SK-N-SH (cell line): Measurements from ENCODE around the gene ATP6V0A1. TPM values are rescaled to one million over a fixed set of nuclear protein-coding genes. Genes with fewer than 3 reads are reported as not detected.

Experiments
- CTCF ChIA-PET: fragments of 300-600, 350-600 bp; formaldehyde crosslinking; extraction: SDS; loops from one replicate; lab custom pipeline; 2021; lab: Yijun Ruan, JAX
- POLR2A ChIA-PET: fragments of 350-600 bp; sonication (Branson Sonifier 250); formaldehyde crosslinking; extraction: SDS; loops from one replicate; lab custom pipeline; 2020; ENCODE audit warnings: antibody characterized with exemption, inconsistent platforms; lab: Yijun Ruan, JAX
- DNase-seq: peaks from one replicate; pipeline ENCODE4 v3.0.0; 2012
- H2AFZ ChIP-seq: fragments of 200-600 bp; sonication (generic); 2 replicates; pipeline ENCODE4 v1.8.1; 2016; ENCODE audit warnings: antibody characterized with exemption, mild to moderate bottlenecking, low read depth
- H3F3A ChIP-seq: fragments of 200-600 bp; sonication (generic); replicated peaks from 2 replicates; pipeline ENCODE3; 2016; ENCODE audit warnings: antibody characterized with exemption, mild to moderate bottlenecking; ENCODE audit not compliant: insufficient read depth
- H3K27ac ChIP-seq, 2 experiments: fragments of 200-500 bp in 1 of 2; fragments of 200-600 bp in 1 of 2; sonication (Bioruptor generic) in 1 of 2; sonication (generic), shearing (Covaris generic) in 1 of 2; 2 replicates each; pipeline versions ENCODE4 v1.5.1 to v1.6.1; 2014 to 2016; ENCODE audit warnings: low read depth in 2 of 2, inconsistent platforms in 1 of 2, low read length in 1 of 2, mild to moderate bottlenecking in 1 of 2, mixed read lengths in 1 of 2
- H3K27me3 ChIP-seq: fragments of 200-600 bp; sonication (generic), shearing (Covaris generic); 2 replicates; pipeline ENCODE4 v1.6.1; 2016; ENCODE audit warnings: mixed run types; ENCODE audit not compliant: insufficient read depth
- H3K36me3 ChIP-seq, 2 experiments: fragments of 200-500 bp in 1 of 2; fragments of 200-600 bp in 1 of 2; sonication (Bioruptor generic) in 1 of 2; sonication (generic) in 1 of 2; replicated peaks in 1 of 2; 2 replicates each; pipeline versions ENCODE3 to v1.5.1; 2014 to 2016; ENCODE audit warnings: low read length in 1 of 2, mild to moderate bottlenecking in 1 of 2; ENCODE audit not compliant: insufficient read depth in 2 of 2, control insufficient read depth in 1 of 2
- H3K4me1 ChIP-seq, 2 experiments: fragments of 200-500 bp in 1 of 2; fragments of 200-600 bp in 1 of 2; sonication (Bioruptor generic) in 1 of 2; sonication (generic), shearing (Covaris generic) in 1 of 2; 2 replicates each; pipeline versions ENCODE4 v1.5.1 to v1.6.1; 2014 to 2016; ENCODE audit warnings: low read depth in 1 of 2, low read length in 1 of 2, mixed run types in 1 of 2; ENCODE audit not compliant: insufficient read depth in 2 of 2, control insufficient read depth in 1 of 2
- H3K4me2 ChIP-seq: fragments of 200-600 bp; sonication (generic), shearing (Covaris generic); 2 replicates; pipeline ENCODE4 v1.6.1; 2017; ENCODE audit warnings: mixed run types
- H3K4me3 ChIP-seq, 2 experiments: fragments of 200-500 bp in 1 of 2; fragments of 200-600 bp in 1 of 2; sonication (Bioruptor generic) in 1 of 2; sonication (generic), shearing (Covaris generic) in 1 of 2; 2 replicates each; pipeline versions ENCODE4 v1.5.1 to v1.8.1; 2014 to 2016; ENCODE audit warnings: low read depth in 2 of 2, inconsistent platforms in 1 of 2, low read length in 1 of 2, mild to moderate bottlenecking in 1 of 2, mixed read lengths in 1 of 2, moderate library complexity in 1 of 2
- H3K79me2 ChIP-seq: fragments of 200-600 bp; sonication (generic); 2 replicates; pipeline ENCODE4 v1.8.1; 2017; ENCODE audit warnings: mild to moderate bottlenecking; ENCODE audit not compliant: insufficient read depth
- H3K9ac ChIP-seq: fragments of 200-600 bp; sonication (generic); 2 replicates; pipeline ENCODE4 v1.6.1; 2017; ENCODE audit warnings: mixed run types
- H3K9me2 ChIP-seq: fragments of 200-600 bp; sonication (generic); 2 replicates; pipeline ENCODE4 v1.6.1; 2017; ENCODE audit warnings: mixed run types
- H3K9me3 ChIP-seq: fragments of 200-600 bp; sonication (generic); 2 replicates; pipeline ENCODE4 v1.6.1; 2017; ENCODE audit warnings: mixed run types, mild to moderate bottlenecking, moderate library complexity
- H4K20me1 ChIP-seq: fragments of 200-600 bp; sonication (generic); 2 replicates; pipeline ENCODE4 v1.6.1; 2017; ENCODE audit warnings: mild to moderate bottlenecking, mixed run types; ENCODE audit not compliant: insufficient read depth
- CHD2 ChIP-seq: fragments of 150-350 bp; IDR thresholded peaks from 2 replicates; pipeline ENCODE4 v1.6.1; 2018; ENCODE audit warnings: low read length; ENCODE audit not compliant: partially characterized antibody
- ELF1 ChIP-seq: IDR thresholded peaks from 2 replicates; pipeline ENCODE4 v1.4.0; 2012
- GATA2 ChIP-seq: sonication (generic); formaldehyde crosslinking; IDR thresholded peaks from 2 replicates; pipeline ENCODE4 v1.5.0; 2020; ENCODE audit warnings: mild to moderate bottlenecking, missing genetic modification reagents
- JUND ChIP-seq: IDR thresholded peaks from 2 replicates; pipeline ENCODE4 v1.4.0; 2012
- MAX ChIP-seq: IDR thresholded peaks from 2 replicates; pipeline ENCODE4 v1.4.0; 2012; ENCODE audit warnings: low read depth
- MXI1 ChIP-seq: IDR thresholded peaks from 2 replicates; pipeline ENCODE4 v1.6.1; 2012; ENCODE audit warnings: mild to moderate bottlenecking, low read depth, low read length, improper control_type of control experiment
- NFIC ChIP-seq: IDR thresholded peaks from 2 replicates; pipeline ENCODE4 v1.4.0; 2012; ENCODE audit warnings: borderline replicate concordance
- NRF1 ChIP-seq: IDR thresholded peaks from 2 replicates; pipeline ENCODE4 v1.6.1; 2012; ENCODE audit warnings: low read depth, mild to moderate bottlenecking, low read length
- POLR2AphosphoS5 ChIP-seq: IDR thresholded peaks from 2 replicates; pipeline ENCODE4 v1.6.1; 2012; ENCODE audit warnings: low read depth, low read length
- RXRA ChIP-seq: IDR thresholded peaks from 2 replicates; pipeline ENCODE4 v1.4.0; 2012; ENCODE audit warnings: low read depth, mild to moderate bottlenecking, borderline replicate concordance
- SIN3A ChIP-seq: IDR thresholded peaks from 2 replicates; pipeline ENCODE4 v1.6.1; 2012; ENCODE audit warnings: low read depth, mild to moderate bottlenecking, low read length, moderate library complexity, borderline replicate concordance
- SMC3 ChIP-seq: IDR thresholded peaks from 2 replicates; pipeline ENCODE4 v1.6.1; 2012; ENCODE audit warnings: low read depth, low read length, improper control_type of control experiment
- TCF12 ChIP-seq: IDR thresholded peaks from 2 replicates; pipeline ENCODE4 v1.4.0; 2012
- TEAD4 ChIP-seq: IDR thresholded peaks from 2 replicates; pipeline ENCODE4 v1.4.0; 2012; ENCODE audit warnings: mild to moderate bottlenecking, borderline replicate concordance; ENCODE audit not compliant: insufficient read depth
- USF1 ChIP-seq: IDR thresholded peaks from 2 replicates; pipeline ENCODE4 v1.4.0; 2012; ENCODE audit warnings: low read depth, borderline replicate concordance
- USF2 ChIP-seq: fragments of 150-350 bp; IDR thresholded peaks from 2 replicates; pipeline ENCODE4 v1.6.1; 2017; ENCODE audit warnings: antibody characterized with exemption, low read length, low read depth, borderline replicate concordance
- YY1 ChIP-seq: IDR thresholded peaks from 2 replicates; pipeline ENCODE4 v1.4.0; 2012; ENCODE audit warnings: low read depth, mild to moderate bottlenecking
- ZBTB33 ChIP-seq: IDR thresholded peaks from 2 replicates; pipeline ENCODE4 v1.4.0; 2012; ENCODE audit warnings: low read depth, borderline replicate concordance
- WGBS: methylation state at CpG from one replicate; pipeline ENCODE4 v1.1.6; 2017; ENCODE audit warnings: low lambda C conversion rate; 5-methylcytosine and 5-hydroxymethylcytosine counted together
- polyA plus RNA-seq, 3 experiments: library from polyadenylated mRNA; depleted of rRNA; stranded (reverse); fragments of >200 nt; gene quantifications; 2 replicates each; pipeline ENCODE4 v1.2.3, GENCODE V29; 2012
- TF ChIP-seq, protein P1 (sequence below): IDR thresholded peaks from 2 replicates; pipeline ENCODE4 v1.6.1; 2012; ENCODE audit warnings: mild to moderate bottlenecking, low read depth, low read length, moderate library complexity
- TF ChIP-seq, protein P2 (sequence below): fragments of 200-600 bp; sonication (generic); IDR thresholded peaks from 2 replicates; pipeline ENCODE4 v1.6.1; 2017; ENCODE audit warnings: antibody characterized with exemption, mild to moderate bottlenecking, moderate library complexity
- TF ChIP-seq, protein P3 (sequence below): IDR thresholded peaks from 2 replicates; pipeline ENCODE4; 2012

ATP6V0A1 gene
- polyA plus RNA-seq, 1 of the 3 experiments (the other 2 are of a cell fraction) = 31.7 TPM

DNA sequence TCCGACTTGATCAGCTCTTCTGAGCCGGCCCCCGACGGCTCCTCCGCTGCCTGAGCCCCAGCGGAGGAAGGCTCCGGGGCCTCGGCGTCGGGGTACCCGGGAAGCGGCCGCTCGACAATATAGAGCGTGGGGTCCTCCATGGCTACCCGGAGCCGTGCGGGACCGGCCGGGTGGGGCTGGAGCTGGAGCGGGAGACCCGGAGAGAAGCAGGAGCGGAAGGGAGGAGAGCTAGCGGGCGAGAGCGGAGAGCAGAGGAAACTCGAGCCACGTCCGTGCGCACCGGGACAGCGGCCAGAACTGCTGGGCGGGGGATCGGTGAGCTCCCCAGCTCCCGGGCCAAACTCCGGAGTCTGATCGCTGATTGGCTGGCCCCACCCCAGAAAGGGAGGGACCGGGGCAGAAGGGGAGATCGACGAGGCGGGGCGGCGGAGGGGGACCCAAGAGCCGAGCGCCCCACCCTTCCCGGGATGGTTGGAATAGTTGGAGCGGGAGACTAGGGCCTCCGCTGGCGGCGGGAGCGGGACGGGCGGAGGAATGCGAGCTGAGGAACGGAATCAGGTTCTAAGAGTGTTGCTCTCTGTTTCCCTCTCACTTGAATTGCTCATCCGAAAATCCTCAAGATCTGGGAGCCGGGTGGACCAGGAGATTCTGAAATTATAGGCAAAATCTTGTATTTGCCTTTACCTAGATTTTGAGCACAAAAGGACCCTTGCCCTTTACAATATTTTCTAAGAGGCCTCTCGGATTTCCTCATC is 35.5 kb upstream of the ATP6V0A1 start, which contains the start of gene CAVIN1:
TSS of gene CAVIN1 (minus strand) at position 299 of the 755 bp plus-strand sequence. CDS start at position 140, 159 bp downstream.
- peaks cover 59% of the 10 kb centered on the region for H3K79me2 ChIP-seq
- H3F3A ChIP-seq = peaks cover 49% of the 10 kb centered on the region
- no peaks in the 10 kb centered on the region for H3K9me2 ChIP-seq
- peaks cover 4 to 10% of the 10 kb centered on the region in 2 experiments; a peak in 2 of 4 replicates for H3K4me1 ChIP-seq
- peak within 1 kb of the TSS; percentile 83; the same call in 1 of the 2 replicates for H2AFZ ChIP-seq
- DNase-seq = peak; percentile 83
- 3% methylated on average over 22 of the region's 58 CpGs for WGBS
- ChIA-PET CTCF (interaction anchor here (0.6 to 3.1 kb wide), 18 partner anchors 8 to 1521 kb away, joined by 3 to 15 read pairs (median 4); no protein-coding TSS in a partner anchor), POLR2A (no interaction called here)
- H3K4me2 ChIP-seq = peak within 1 kb of the TSS; percentile 100
- H3K9ac ChIP-seq = peak within 1 kb of the TSS; percentile 100
- no peaks in the 10 kb centered on the region for H3K9me3 ChIP-seq
- peak within 1 kb of the TSS; percentile 66 to 100 for H3K4me3 ChIP-seq
- H3K36me3 ChIP-seq = peaks cover 0 to 23% of the 10 kb centered on the region in 2 experiments
- H3K27ac ChIP-seq = peak within 1 kb of the TSS; percentile 70 to 94
- no peaks in the 10 kb centered on the region for H3K27me3 ChIP-seq
- H4K20me1 ChIP-seq = peaks cover 40% of the 10 kb centered on the region
- no peak for TF ChIP-seq NRF1
- no peak for TF ChIP-seq SMC3
- TF ChIP-seq, protein P1, sequence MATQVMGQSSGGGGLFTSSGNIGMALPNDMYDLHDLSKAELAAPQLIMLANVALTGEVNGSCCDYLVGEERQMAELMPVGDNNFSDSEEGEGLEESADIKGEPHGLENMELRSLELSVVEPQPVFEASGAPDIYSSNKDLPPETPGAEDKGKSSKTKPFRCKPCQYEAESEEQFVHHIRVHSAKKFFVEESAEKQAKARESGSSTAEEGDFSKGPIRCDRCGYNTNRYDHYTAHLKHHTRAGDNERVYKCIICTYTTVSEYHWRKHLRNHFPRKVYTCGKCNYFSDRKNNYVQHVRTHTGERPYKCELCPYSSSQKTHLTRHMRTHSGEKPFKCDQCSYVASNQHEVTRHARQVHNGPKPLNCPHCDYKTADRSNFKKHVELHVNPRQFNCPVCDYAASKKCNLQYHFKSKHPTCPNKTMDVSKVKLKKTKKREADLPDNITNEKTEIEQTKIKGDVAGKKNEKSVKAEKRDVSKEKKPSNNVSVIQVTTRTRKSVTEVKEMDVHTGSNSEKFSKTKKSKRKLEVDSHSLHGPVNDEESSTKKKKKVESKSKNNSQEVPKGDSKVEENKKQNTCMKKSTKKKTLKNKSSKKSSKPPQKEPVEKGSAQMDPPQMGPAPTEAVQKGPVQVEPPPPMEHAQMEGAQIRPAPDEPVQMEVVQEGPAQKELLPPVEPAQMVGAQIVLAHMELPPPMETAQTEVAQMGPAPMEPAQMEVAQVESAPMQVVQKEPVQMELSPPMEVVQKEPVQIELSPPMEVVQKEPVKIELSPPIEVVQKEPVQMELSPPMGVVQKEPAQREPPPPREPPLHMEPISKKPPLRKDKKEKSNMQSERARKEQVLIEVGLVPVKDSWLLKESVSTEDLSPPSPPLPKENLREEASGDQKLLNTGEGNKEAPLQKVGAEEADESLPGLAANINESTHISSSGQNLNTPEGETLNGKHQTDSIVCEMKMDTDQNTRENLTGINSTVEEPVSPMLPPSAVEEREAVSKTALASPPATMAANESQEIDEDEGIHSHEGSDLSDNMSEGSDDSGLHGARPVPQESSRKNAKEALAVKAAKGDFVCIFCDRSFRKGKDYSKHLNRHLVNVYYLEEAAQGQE = 0 out of 2 replicates have a peak, but pooled peaks have one; percentile 4
- TF ChIP-seq CHD2 = no peak
- peak; percentile 99 for TF ChIP-seq POLR2AphosphoS5
- TF ChIP-seq USF2 = no peak
- TF ChIP-seq MXI1 = 0 out of 2 replicates have a peak, but pooled peaks have one; percentile 18
- peak; percentile 54 for TF ChIP-seq TCF12
- TF ChIP-seq TEAD4 = peak; percentile 88
- peak; percentile 86; the same call in 1 of the 2 replicates for TF ChIP-seq SIN3A
- TF ChIP-seq GATA2 (CRISPR knock-in tag) = no peak
- TF ChIP-seq, protein P2, sequence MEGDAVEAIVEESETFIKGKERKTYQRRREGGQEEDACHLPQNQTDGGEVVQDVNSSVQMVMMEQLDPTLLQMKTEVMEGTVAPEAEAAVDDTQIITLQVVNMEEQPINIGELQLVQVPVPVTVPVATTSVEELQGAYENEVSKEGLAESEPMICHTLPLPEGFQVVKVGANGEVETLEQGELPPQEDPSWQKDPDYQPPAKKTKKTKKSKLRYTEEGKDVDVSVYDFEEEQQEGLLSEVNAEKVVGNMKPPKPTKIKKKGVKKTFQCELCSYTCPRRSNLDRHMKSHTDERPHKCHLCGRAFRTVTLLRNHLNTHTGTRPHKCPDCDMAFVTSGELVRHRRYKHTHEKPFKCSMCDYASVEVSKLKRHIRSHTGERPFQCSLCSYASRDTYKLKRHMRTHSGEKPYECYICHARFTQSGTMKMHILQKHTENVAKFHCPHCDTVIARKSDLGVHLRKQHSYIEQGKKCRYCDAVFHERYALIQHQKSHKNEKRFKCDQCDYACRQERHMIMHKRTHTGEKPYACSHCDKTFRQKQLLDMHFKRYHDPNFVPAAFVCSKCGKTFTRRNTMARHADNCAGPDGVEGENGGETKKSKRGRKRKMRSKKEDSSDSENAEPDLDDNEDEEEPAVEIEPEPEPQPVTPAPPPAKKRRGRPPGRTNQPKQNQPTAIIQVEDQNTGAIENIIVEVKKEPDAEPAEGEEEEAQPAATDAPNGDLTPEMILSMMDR = no peak
- TF ChIP-seq MAX = peak; percentile 57; the same call in 1 of the 2 replicates
- 0 out of 2 replicates have a peak, but pooled peaks have one; percentile 27 for TF ChIP-seq YY1
- TF ChIP-seq, protein P3, sequence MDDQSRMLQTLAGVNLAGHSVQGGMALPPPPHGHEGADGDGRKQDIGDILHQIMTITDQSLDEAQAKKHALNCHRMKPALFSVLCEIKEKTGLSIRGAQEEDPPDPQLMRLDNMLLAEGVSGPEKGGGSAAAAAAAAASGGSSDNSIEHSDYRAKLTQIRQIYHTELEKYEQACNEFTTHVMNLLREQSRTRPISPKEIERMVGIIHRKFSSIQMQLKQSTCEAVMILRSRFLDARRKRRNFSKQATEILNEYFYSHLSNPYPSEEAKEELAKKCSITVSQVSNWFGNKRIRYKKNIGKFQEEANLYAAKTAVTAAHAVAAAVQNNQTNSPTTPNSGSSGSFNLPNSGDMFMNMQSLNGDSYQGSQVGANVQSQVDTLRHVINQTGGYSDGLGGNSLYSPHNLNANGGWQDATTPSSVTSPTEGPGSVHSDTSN = no peak; the same call in 1 of the 2 replicates
- 0 out of 2 replicates have a peak, but pooled peaks have one; percentile 10 for TF ChIP-seq USF1
- TF ChIP-seq JUND = 0 out of 2 replicates have a peak, but pooled peaks have one; percentile 23
- TF ChIP-seq RXRA = peak; percentile 17; the same call in 1 of the 2 replicates
- no peak for TF ChIP-seq ELF1
- TF ChIP-seq NFIC = peak; percentile 91
- TF ChIP-seq ZBTB33 = peak; percentile 33; the same call in 1 of the 2 replicates
